C4-2B (cell line): ENCODE measurements around the gene CREM.

Source experiments
- ZFX ChIP-seq: fragments of 450-650 bp; IDR thresholded peaks from 2 replicates; pipeline ENCODE4 v1.6.1; 2017
- TF ChIP-seq, protein P1 (sequence below): fragments of 450-650 bp; conservative IDR thresholded peaks from 2 replicates; pipeline ENCODE4 v1.5.1; 2017; ENCODE audit warnings: mild to moderate bottlenecking

DNA sequence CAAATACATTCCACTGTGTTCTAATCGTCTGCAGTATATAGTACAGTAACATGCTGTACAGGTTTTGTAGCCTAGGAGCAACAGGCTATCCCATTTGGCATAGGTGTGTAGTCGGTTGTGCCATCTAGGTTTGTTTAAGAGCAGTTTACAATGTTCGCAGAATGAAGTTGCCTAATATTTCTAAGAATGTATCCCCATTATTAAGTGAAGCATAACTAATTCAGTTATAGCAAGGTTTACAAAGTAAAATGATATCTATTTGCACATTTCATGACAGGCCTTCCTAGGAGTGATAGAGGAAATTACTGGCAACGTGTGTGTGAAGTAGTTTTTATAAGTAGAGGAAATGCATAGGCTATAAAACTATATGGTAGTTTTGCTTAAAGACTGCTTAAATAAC, 4.0 kb downstream of the CREM start:
- TF ChIP-seq, protein P1, sequence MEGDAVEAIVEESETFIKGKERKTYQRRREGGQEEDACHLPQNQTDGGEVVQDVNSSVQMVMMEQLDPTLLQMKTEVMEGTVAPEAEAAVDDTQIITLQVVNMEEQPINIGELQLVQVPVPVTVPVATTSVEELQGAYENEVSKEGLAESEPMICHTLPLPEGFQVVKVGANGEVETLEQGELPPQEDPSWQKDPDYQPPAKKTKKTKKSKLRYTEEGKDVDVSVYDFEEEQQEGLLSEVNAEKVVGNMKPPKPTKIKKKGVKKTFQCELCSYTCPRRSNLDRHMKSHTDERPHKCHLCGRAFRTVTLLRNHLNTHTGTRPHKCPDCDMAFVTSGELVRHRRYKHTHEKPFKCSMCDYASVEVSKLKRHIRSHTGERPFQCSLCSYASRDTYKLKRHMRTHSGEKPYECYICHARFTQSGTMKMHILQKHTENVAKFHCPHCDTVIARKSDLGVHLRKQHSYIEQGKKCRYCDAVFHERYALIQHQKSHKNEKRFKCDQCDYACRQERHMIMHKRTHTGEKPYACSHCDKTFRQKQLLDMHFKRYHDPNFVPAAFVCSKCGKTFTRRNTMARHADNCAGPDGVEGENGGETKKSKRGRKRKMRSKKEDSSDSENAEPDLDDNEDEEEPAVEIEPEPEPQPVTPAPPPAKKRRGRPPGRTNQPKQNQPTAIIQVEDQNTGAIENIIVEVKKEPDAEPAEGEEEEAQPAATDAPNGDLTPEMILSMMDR = no peak
- no peak for TF ChIP-seq ZFX
